HEK293 (cell line): ENCODE results near the gene RHOT2.
A peak's percentile ranks its signal among the peaks of the same experiment; 100 is the strongest.

Experiments
- FEZF1 ChIP-seq: fragments of 450-650 bp; formaldehyde crosslinking; IDR thresholded peaks from 2 replicates; pipeline ENCODE4 v1.5.1; 2016; ENCODE audit warnings: missing biosample characterization, missing genetic modification characterization
- GLI2 ChIP-seq: fragments of 450-650 bp; formaldehyde crosslinking; IDR thresholded peaks from 2 replicates; pipeline ENCODE4; 2017; ENCODE audit warnings: missing biosample characterization, missing genetic modification characterization, low read depth, borderline replicate concordance
- KLF16 ChIP-seq: fragments of 450-650 bp; formaldehyde crosslinking; IDR thresholded peaks from 2 replicates; pipeline ENCODE4 v1.5.1; 2017; ENCODE audit warnings: missing biosample characterization, missing genetic modification characterization
- KLF7 ChIP-seq: fragments of 450-650 bp; formaldehyde crosslinking; IDR thresholded peaks from 2 replicates; pipeline ENCODE4 v1.5.1; 2016; ENCODE audit warnings: missing biosample characterization, missing genetic modification characterization, borderline replicate concordance
- KLF8 ChIP-seq: fragments of 450-650 bp; formaldehyde crosslinking; IDR thresholded peaks from 2 replicates; pipeline ENCODE4 v1.5.1; 2016; ENCODE audit warnings: missing biosample characterization, missing genetic modification characterization
- PRDM2 ChIP-seq: fragments of 450-650 bp; formaldehyde crosslinking; IDR thresholded peaks from 2 replicates; pipeline ENCODE4 v1.5.1; 2016; ENCODE audit warnings: missing biosample characterization, missing genetic modification characterization, borderline replicate concordance
- SCRT2 ChIP-seq: fragments of 450-650 bp; formaldehyde crosslinking; IDR thresholded peaks from 2 replicates; pipeline ENCODE4 v1.5.1; 2016; ENCODE audit warnings: missing biosample characterization, missing genetic modification characterization
- ZBTB6 ChIP-seq: fragments of 450-650 bp; formaldehyde crosslinking; IDR thresholded peaks from 2 replicates; pipeline ENCODE4 v1.5.1; 2017; ENCODE audit warnings: missing biosample characterization, missing genetic modification characterization
- ZNF112 ChIP-seq: fragments of 450-650 bp; formaldehyde crosslinking; IDR thresholded peaks from 2 replicates; pipeline ENCODE4 v1.5.0; 2017; ENCODE audit warnings: missing biosample characterization, missing genetic modification characterization
- ZNF132 ChIP-seq: fragments of 450-650 bp; formaldehyde crosslinking; IDR thresholded peaks from 2 replicates; pipeline ENCODE4 v1.5.1; 2017; ENCODE audit warnings: missing biosample characterization, missing genetic modification characterization, borderline replicate concordance
- ZNF140 ChIP-seq: fragments of 450-650 bp; formaldehyde crosslinking; IDR thresholded peaks from 2 replicates; pipeline ENCODE4 v1.5.1; 2016; ENCODE audit warnings: missing biosample characterization, missing genetic modification characterization
- ZNF174 ChIP-seq: fragments of 450-650 bp; formaldehyde crosslinking; IDR thresholded peaks from 2 replicates; pipeline ENCODE4 v1.5.0; 2017; ENCODE audit warnings: missing biosample characterization, mild to moderate bottlenecking, missing genetic modification characterization
- ZNF202 ChIP-seq: fragments of 450-650 bp; formaldehyde crosslinking; IDR thresholded peaks from 2 replicates; pipeline ENCODE4 v1.5.1; 2016; ENCODE audit warnings: missing biosample characterization, missing genetic modification characterization, borderline replicate concordance
- ZNF23 ChIP-seq: fragments of 450-650 bp; formaldehyde crosslinking; IDR thresholded peaks from 2 replicates; pipeline ENCODE4 v1.5.1; 2016; ENCODE audit warnings: missing biosample characterization, missing genetic modification characterization, borderline replicate concordance
- ZNF239 ChIP-seq: fragments of 450-650 bp; formaldehyde crosslinking; IDR thresholded peaks from 2 replicates; pipeline ENCODE4 v1.5.1; 2016; ENCODE audit warnings: missing biosample characterization, missing genetic modification characterization
- ZNF362 ChIP-seq: fragments of 450-650 bp; formaldehyde crosslinking; IDR thresholded peaks from 2 replicates; pipeline ENCODE4 v1.5.1; 2016; ENCODE audit warnings: missing biosample characterization, missing genetic modification characterization
- ZNF423 ChIP-seq: fragments of 450-650 bp; formaldehyde crosslinking; IDR thresholded peaks from 2 replicates; pipeline ENCODE4 v1.5.1; 2016; ENCODE audit warnings: missing biosample characterization, missing genetic modification characterization
- ZNF48 ChIP-seq: fragments of 450-650 bp; formaldehyde crosslinking; IDR thresholded peaks from 2 replicates; pipeline ENCODE4 v1.5.1; 2016; ENCODE audit warnings: missing biosample characterization, missing genetic modification characterization
- ZNF488 ChIP-seq: fragments of 450-650 bp; formaldehyde crosslinking; IDR thresholded peaks from 2 replicates; pipeline ENCODE4 v1.5.1; 2016; ENCODE audit warnings: missing biosample characterization, missing genetic modification characterization
- ZNF529 ChIP-seq: fragments of 450-650 bp; formaldehyde crosslinking; IDR thresholded peaks from 2 replicates; pipeline ENCODE4 v1.5.1; 2017; ENCODE audit warnings: missing genetic modification characterization, missing biosample characterization; ENCODE audit not compliant: insufficient replicate concordance
- ZNF530 ChIP-seq: fragments of 450-650 bp; formaldehyde crosslinking; IDR thresholded peaks from 2 replicates; pipeline ENCODE4 v1.5.1; 2016; ENCODE audit warnings: low read depth, missing biosample characterization, missing genetic modification characterization
- ZNF560 ChIP-seq: fragments of 450-650 bp; formaldehyde crosslinking; IDR thresholded peaks from 2 replicates; pipeline ENCODE4 v1.5.1; 2017; ENCODE audit warnings: missing biosample characterization, missing genetic modification characterization, borderline replicate concordance
- ZNF580 ChIP-seq: fragments of 450-650 bp; formaldehyde crosslinking; IDR thresholded peaks from 2 replicates; pipeline ENCODE4 v1.5.1; 2016; ENCODE audit warnings: missing biosample characterization, missing genetic modification characterization
- ZNF600 ChIP-seq: fragments of 450-650 bp; formaldehyde crosslinking; IDR thresholded peaks from 2 replicates; pipeline ENCODE4 v1.5.1; 2016; ENCODE audit warnings: missing biosample characterization, missing genetic modification characterization
- ZNF660 ChIP-seq: fragments of 450-650 bp; IDR thresholded peaks from 2 replicates; pipeline ENCODE4 v1.5.1; 2018; ENCODE audit warnings: missing biosample characterization, mild to moderate bottlenecking, missing genetic modification characterization
- ZNF843 ChIP-seq: fragments of 450-650 bp; formaldehyde crosslinking; IDR thresholded peaks from 2 replicates; pipeline ENCODE4 v1.5.1; 2016; ENCODE audit warnings: missing biosample characterization, missing genetic modification characterization
- ZSCAN30 ChIP-seq: fragments of 450-650 bp; IDR thresholded peaks from 2 replicates; pipeline ENCODE4 v1.5.1; 2018; ENCODE audit warnings: missing biosample characterization, mild to moderate bottlenecking, missing genetic modification characterization, moderate library complexity

RHOT2 gene

GRCh38 chr16:636206-637080, 31.5 kb upstream of the RHOT2 start, which contains the start of gene METTL26 (continued):
- TF ChIP-seq ZNF202 (tag by site-specific recombination) (no peak), ZNF488 (tag by site-specific recombination) (no peak), KLF8 (tag by site-specific recombination) (peak; percentile 79), ZNF560 (tag by site-specific recombination) (no peak), SCRT2 (tag by site-specific recombination) (peak; percentile 72; the same call in 1 of the 2 replicates), PRDM2 (tag by site-specific recombination) (peak; percentile 74; the same call in 1 of the 2 replicates), ZNF140 (tag by site-specific recombination) (no peak), ZNF174 (no peak), ZNF132 (tag by site-specific recombination) (no peak), ZNF530 (tag by site-specific recombination) (no peak), ZNF660 (tag by site-specific recombination) (peak; percentile 84), ZNF48 (no peak), ZNF423 (tag by site-specific recombination) (no peak), KLF7 (tag by site-specific recombination) (no peak), ZNF239 (tag by site-specific recombination) (no peak), ZNF600 (tag by site-specific recombination) (peak; percentile 50; the same call in 1 of the 2 replicates), ZNF580 (peak; percentile 62), ZNF843 (peak; percentile 73), ZNF23 (tag by site-specific recombination) (no peak), KLF16 (tag by site-specific recombination) (peak; percentile 96), FEZF1 (tag by site-specific recombination) (no peak), ZNF529 (no peak), ZNF112 (no peak), ZNF362 (peak; percentile 91; the same call in 1 of the 2 replicates), ZBTB6 (tag by site-specific recombination) (no peak; the same call in none of the 2 replicates), ZSCAN30 (tag by site-specific recombination) (peak; percentile 74), GLI2 (tag by site-specific recombination) (no peak)
